ENCODE results near the gene CLIC5. TPM values are rescaled to one million over a fixed set of nuclear protein-coding genes. Genes with fewer than 3 reads are reported as not detected.

CLIC5 gene
- total RNA-seq, 1 donor from 2014 or later: 0.32 TPM

GRCh38 chr6:45884336-45884735 is 131.3 kb downstream of the CLIC5 start:
- no peaks in the 10 kb centered on the region for H3K4me1 ChIP-seq (ENCODE audit: insufficient read depth, low read length)
- no peaks in the 10 kb centered on the region for H3K4me1 Mint-ChIP-seq (ENCODE audit: low read depth, unreplicated experiment)
- H3K36me3 Mint-ChIP-seq (ENCODE audit: low read depth, unreplicated experiment): no peaks in the 10 kb centered on the region
- no peak overlapping the region for H3K27ac Mint-ChIP-seq (ENCODE audit: unreplicated experiment)
- DNase-seq (ENCODE audit: low read depth) (no peak), FAIRE-seq (no peak)
- H3K4me2 ChIP-seq (ENCODE audit: low read length): no peak overlapping the region
- no peak overlapping the region for H3K27ac ChIP-seq (ENCODE audit: low read depth, low read length)
- H3K9me3 Mint-ChIP-seq (ENCODE audit: unreplicated experiment): no peaks in the 10 kb centered on the region
- H3K9me3 ChIP-seq (ENCODE audit: insufficient read depth, low read depth, low read length): no peaks in the 10 kb centered on the region
- no peak overlapping the region for H3K9ac ChIP-seq (ENCODE audit: low read length)
- H4K20me1 ChIP-seq (ENCODE audit: insufficient read depth, low read length): no peaks in the 10 kb centered on the region
- no peaks in the 10 kb centered on the region for H3K79me2 ChIP-seq (ENCODE audit: insufficient read depth, low read length)
- H3K27me3 Mint-ChIP-seq (ENCODE audit: low read depth, unreplicated experiment): peaks cover 3% of the 10 kb centered on the region
- peaks cover 12% of the 10 kb centered on the region for H3K27me3 ChIP-seq (ENCODE audit: insufficient read depth, low read length)
- no peak overlapping the region for H3K4me3 Mint-ChIP-seq (ENCODE audit: unreplicated experiment)
- TF ChIP-seq, protein P1, sequence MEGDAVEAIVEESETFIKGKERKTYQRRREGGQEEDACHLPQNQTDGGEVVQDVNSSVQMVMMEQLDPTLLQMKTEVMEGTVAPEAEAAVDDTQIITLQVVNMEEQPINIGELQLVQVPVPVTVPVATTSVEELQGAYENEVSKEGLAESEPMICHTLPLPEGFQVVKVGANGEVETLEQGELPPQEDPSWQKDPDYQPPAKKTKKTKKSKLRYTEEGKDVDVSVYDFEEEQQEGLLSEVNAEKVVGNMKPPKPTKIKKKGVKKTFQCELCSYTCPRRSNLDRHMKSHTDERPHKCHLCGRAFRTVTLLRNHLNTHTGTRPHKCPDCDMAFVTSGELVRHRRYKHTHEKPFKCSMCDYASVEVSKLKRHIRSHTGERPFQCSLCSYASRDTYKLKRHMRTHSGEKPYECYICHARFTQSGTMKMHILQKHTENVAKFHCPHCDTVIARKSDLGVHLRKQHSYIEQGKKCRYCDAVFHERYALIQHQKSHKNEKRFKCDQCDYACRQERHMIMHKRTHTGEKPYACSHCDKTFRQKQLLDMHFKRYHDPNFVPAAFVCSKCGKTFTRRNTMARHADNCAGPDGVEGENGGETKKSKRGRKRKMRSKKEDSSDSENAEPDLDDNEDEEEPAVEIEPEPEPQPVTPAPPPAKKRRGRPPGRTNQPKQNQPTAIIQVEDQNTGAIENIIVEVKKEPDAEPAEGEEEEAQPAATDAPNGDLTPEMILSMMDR (IDR thresholded peaks at IDR 0.05; ENCODE audit: insufficient read depth, low read depth, low read length): no peak
- TF ChIP-seq EZH2 (IDR thresholded peaks at IDR 0.05; ENCODE audit: insufficient read depth, low read length): no peak
- no peak overlapping the region for H3K4me3 ChIP-seq (ENCODE audit: insufficient read depth, low read depth, low read length)
- no peaks in the 10 kb centered on the region for H3K36me3 ChIP-seq (ENCODE audit: insufficient read depth, low read length)
- H2AFZ ChIP-seq (ENCODE audit: low read depth, low read length): no peak overlapping the region

- H3K36me3 Mint-ChIP-seq (ENCODE audit: low read depth, unreplicated experiment): no peaks in the 10 kb centered on the region
- Histone ChIP-seq H2AFZ (ENCODE audit: low read depth, low read length) (no peak overlapping the region), H3K9me3 (ENCODE audit: insufficient read depth, low read depth, low read length) (no peaks in the 10 kb centered on the region), H3K9ac (ENCODE audit: low read length) (no peak overlapping the region), H3K27ac (ENCODE audit: low read depth, low read length) (no peak overlapping the region), H3K4me1 (ENCODE audit: insufficient read depth, low read length) (no peaks in the 10 kb centered on the region), H3K79me2 (ENCODE audit: insufficient read depth, low read length) (no peaks in the 10 kb centered on the region), H3K36me3 (ENCODE audit: insufficient read depth, low read length) (no peaks in the 10 kb centered on the region), H3K4me2 (ENCODE audit: low read length) (no peak overlapping the region), H4K20me1 (ENCODE audit: insufficient read depth, low read length) (no peaks in the 10 kb centered on the region), H3K27me3 (ENCODE audit: insufficient read depth, low read length) (peaks cover 14% of the 10 kb centered on the region), H3K4me3 (ENCODE audit: insufficient read depth, low read depth, low read length) (no peak overlapping the region)
- H3K9me3 Mint-ChIP-seq (ENCODE audit: unreplicated experiment): no peaks in the 10 kb centered on the region
- no peak for TF ChIP-seq EZH2 (IDR thresholded peaks at IDR 0.05; ENCODE audit: insufficient read depth, low read length)
- TF ChIP-seq, protein P1 (IDR thresholded peaks at IDR 0.05; ENCODE audit: insufficient read depth, low read depth, low read length): no peak
- peaks cover 5% of the 10 kb centered on the region for H3K27me3 Mint-ChIP-seq (ENCODE audit: low read depth, unreplicated experiment)
- FAIRE-seq (no peak), DNase-seq (ENCODE audit: low read depth) (no peak)
- H3K27ac Mint-ChIP-seq (ENCODE audit: unreplicated experiment): no peak overlapping the region
- H3K4me3 Mint-ChIP-seq (ENCODE audit: unreplicated experiment): no peak overlapping the region
- H3K4me1 Mint-ChIP-seq (ENCODE audit: low read depth, unreplicated experiment): no peaks in the 10 kb centered on the region
These were observed 133.0 kb downstream of the CLIC5 start for GRCh38 chr6:45882671-45883070.

GRCh38 chr6:45881705-45882467 is 133.8 kb downstream of the CLIC5 start:
- Histone ChIP-seq H3K79me2 (ENCODE audit: insufficient read depth, low read length) (no peaks in the 10 kb centered on the region), H3K4me1 (ENCODE audit: insufficient read depth, low read length) (no peaks in the 10 kb centered on the region), H3K36me3 (ENCODE audit: insufficient read depth, low read length) (no peaks in the 10 kb centered on the region), H2AFZ (ENCODE audit: low read depth, low read length) (no peak overlapping the region), H3K9ac (ENCODE audit: low read length) (no peak overlapping the region), H3K9me3 (ENCODE audit: insufficient read depth, low read depth, low read length) (no peaks in the 10 kb centered on the region), H3K4me2 (ENCODE audit: low read length) (no peak overlapping the region), H4K20me1 (ENCODE audit: insufficient read depth, low read length) (no peaks in the 10 kb centered on the region), H3K4me3 (ENCODE audit: insufficient read depth, low read depth, low read length) (no peak overlapping the region), H3K27me3 (ENCODE audit: insufficient read depth, low read length) (peaks cover 15% of the 10 kb centered on the region), H3K27ac (ENCODE audit: low read depth, low read length) (no peak overlapping the region)
- Mint-ChIP-seq H3K27me3 (ENCODE audit: low read depth, unreplicated experiment) (peaks cover 5% of the 10 kb centered on the region), H3K36me3 (ENCODE audit: low read depth, unreplicated experiment) (no peaks in the 10 kb centered on the region), H3K4me1 (ENCODE audit: low read depth, unreplicated experiment) (no peaks in the 10 kb centered on the region), H3K27ac (ENCODE audit: unreplicated experiment) (no peak overlapping the region), H3K4me3 (ENCODE audit: unreplicated experiment) (no peak overlapping the region), H3K9me3 (ENCODE audit: unreplicated experiment) (peaks cover under 1% of the 10 kb centered on the region)
- DNase-seq (ENCODE audit: low read depth) (no peak), FAIRE-seq (no peak)
- TF ChIP-seq EZH2 (IDR thresholded peaks at IDR 0.05; ENCODE audit: insufficient read depth, low read length): no peak
- TF ChIP-seq, protein P1 (IDR thresholded peaks at IDR 0.05; ENCODE audit: insufficient read depth, low read depth, low read length): no peak

Measured in astrocyte (in vitro differentiated cells and primary cell).